ENCODE measurements around the gene MYLK. TPM values are rescaled to one million over a fixed set of nuclear protein-coding genes. Genes with fewer than 3 reads are reported as not detected.

Gene MYLK
- total RNA-seq, 1 donor from 2014 or later, result 50.5 TPM

- Histone ChIP-seq H3K36me3 (ENCODE audit: insufficient read depth, low read length) (peaks cover 7% of the 10 kb centered on the region), H4K20me1 (ENCODE audit: insufficient read depth, low read length) (peaks cover 23% of the 10 kb centered on the region), H3K27ac (ENCODE audit: low read depth, low read length) (peak overlapping the region; percentile 94), H3K9me3 (ENCODE audit: insufficient read depth, low read depth, low read length) (no peaks in the 10 kb centered on the region), H3K4me2 (ENCODE audit: low read length) (peak overlapping the region; percentile 89), H2AFZ (ENCODE audit: low read depth, low read length) (peak overlapping the region; percentile 59), H3K79me2 (ENCODE audit: insufficient read depth, low read length) (peaks cover 38% of the 10 kb centered on the region), H3K27me3 (ENCODE audit: insufficient read depth, low read length) (no peaks in the 10 kb centered on the region), H3K9ac (ENCODE audit: low read length) (peak overlapping the region; percentile 88), H3K4me3 (ENCODE audit: insufficient read depth, low read depth, low read length) (peak overlapping the region; percentile 85), H3K4me1 (ENCODE audit: insufficient read depth, low read length) (peaks cover 23% of the 10 kb centered on the region)
- Mint-ChIP-seq H3K27me3 (ENCODE audit: low read depth, unreplicated experiment) (no peaks in the 10 kb centered on the region), H3K4me3 (ENCODE audit: unreplicated experiment) (no peak overlapping the region), H3K36me3 (ENCODE audit: low read depth, unreplicated experiment) (peaks cover 7% of the 10 kb centered on the region), H3K4me1 (ENCODE audit: low read depth, unreplicated experiment) (peaks cover 2% of the 10 kb centered on the region), H3K27ac (ENCODE audit: unreplicated experiment) (peak overlapping the region; percentile 50), H3K9me3 (ENCODE audit: unreplicated experiment) (peaks cover 4% of the 10 kb centered on the region)
- FAIRE-seq, result no peak
- TF ChIP-seq, protein P1, sequence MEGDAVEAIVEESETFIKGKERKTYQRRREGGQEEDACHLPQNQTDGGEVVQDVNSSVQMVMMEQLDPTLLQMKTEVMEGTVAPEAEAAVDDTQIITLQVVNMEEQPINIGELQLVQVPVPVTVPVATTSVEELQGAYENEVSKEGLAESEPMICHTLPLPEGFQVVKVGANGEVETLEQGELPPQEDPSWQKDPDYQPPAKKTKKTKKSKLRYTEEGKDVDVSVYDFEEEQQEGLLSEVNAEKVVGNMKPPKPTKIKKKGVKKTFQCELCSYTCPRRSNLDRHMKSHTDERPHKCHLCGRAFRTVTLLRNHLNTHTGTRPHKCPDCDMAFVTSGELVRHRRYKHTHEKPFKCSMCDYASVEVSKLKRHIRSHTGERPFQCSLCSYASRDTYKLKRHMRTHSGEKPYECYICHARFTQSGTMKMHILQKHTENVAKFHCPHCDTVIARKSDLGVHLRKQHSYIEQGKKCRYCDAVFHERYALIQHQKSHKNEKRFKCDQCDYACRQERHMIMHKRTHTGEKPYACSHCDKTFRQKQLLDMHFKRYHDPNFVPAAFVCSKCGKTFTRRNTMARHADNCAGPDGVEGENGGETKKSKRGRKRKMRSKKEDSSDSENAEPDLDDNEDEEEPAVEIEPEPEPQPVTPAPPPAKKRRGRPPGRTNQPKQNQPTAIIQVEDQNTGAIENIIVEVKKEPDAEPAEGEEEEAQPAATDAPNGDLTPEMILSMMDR (IDR thresholded peaks at IDR 0.05; ENCODE audit: insufficient read depth, low read depth, low read length), result no peak
- no peak for TF ChIP-seq EZH2 (IDR thresholded peaks at IDR 0.05; ENCODE audit: insufficient read depth, low read length)
- no peak for DNase-seq (ENCODE audit: low read depth)
These were observed 299.7 kb downstream of the MYLK start for GRCh38 chr3:123584284-123584987.

- Mint-ChIP-seq H3K27me3 (ENCODE audit: low read depth, unreplicated experiment) (no peaks in the 10 kb centered on the region), H3K4me3 (ENCODE audit: unreplicated experiment) (no peak overlapping the region), H3K4me1 (ENCODE audit: low read depth, unreplicated experiment) (peaks cover 2% of the 10 kb centered on the region), H3K36me3 (ENCODE audit: low read depth, unreplicated experiment) (peaks cover 3% of the 10 kb centered on the region), H3K9me3 (ENCODE audit: unreplicated experiment) (no peaks in the 10 kb centered on the region), H3K27ac (ENCODE audit: unreplicated experiment) (no peak overlapping the region)
- Histone ChIP-seq H3K4me3 (ENCODE audit: insufficient read depth, low read depth, low read length) (peak overlapping the region; percentile 85), H3K36me3 (ENCODE audit: insufficient read depth, low read length) (peaks cover 10% of the 10 kb centered on the region), H2AFZ (ENCODE audit: low read depth, low read length) (no peak overlapping the region), H3K4me2 (ENCODE audit: low read length) (peak overlapping the region; percentile 89), H4K20me1 (ENCODE audit: insufficient read depth, low read length) (peaks cover 23% of the 10 kb centered on the region), H3K79me2 (ENCODE audit: insufficient read depth, low read length) (peaks cover 38% of the 10 kb centered on the region), H3K4me1 (ENCODE audit: insufficient read depth, low read length) (peaks cover 23% of the 10 kb centered on the region), H3K9me3 (ENCODE audit: insufficient read depth, low read depth, low read length) (no peaks in the 10 kb centered on the region), H3K27me3 (ENCODE audit: insufficient read depth, low read length) (no peaks in the 10 kb centered on the region), H3K9ac (ENCODE audit: low read length) (no peak overlapping the region), H3K27ac (ENCODE audit: low read depth, low read length) (no peak overlapping the region)
- FAIRE-seq (no peak), DNase-seq (ENCODE audit: low read depth) (no peak)
- TF ChIP-seq, protein P1 (IDR thresholded peaks at IDR 0.05; ENCODE audit: insufficient read depth, low read depth, low read length), result no peak
- TF ChIP-seq EZH2 (IDR thresholded peaks at IDR 0.05; ENCODE audit: insufficient read depth, low read length), result no peak
These were observed 300.6 kb downstream of the MYLK start for GRCh38 chr3:123583561-123583960.

- Histone ChIP-seq H3K9ac (ENCODE audit: low read length) (no peak overlapping the region), H4K20me1 (ENCODE audit: insufficient read depth, low read length) (peaks cover 23% of the 10 kb centered on the region), H3K4me1 (ENCODE audit: insufficient read depth, low read length) (peaks cover 20% of the 10 kb centered on the region), H3K9me3 (ENCODE audit: insufficient read depth, low read depth, low read length) (no peaks in the 10 kb centered on the region), H3K79me2 (ENCODE audit: insufficient read depth, low read length) (peaks cover 31% of the 10 kb centered on the region), H3K4me2 (ENCODE audit: low read length) (no peak overlapping the region), H3K27ac (ENCODE audit: low read depth, low read length) (no peak overlapping the region), H2AFZ (ENCODE audit: low read depth, low read length) (no peak overlapping the region), H3K4me3 (ENCODE audit: insufficient read depth, low read depth, low read length) (no peak overlapping the region), H3K27me3 (ENCODE audit: insufficient read depth, low read length) (no peaks in the 10 kb centered on the region), H3K36me3 (ENCODE audit: insufficient read depth, low read length) (peaks cover 13% of the 10 kb centered on the region)
- Mint-ChIP-seq H3K36me3 (ENCODE audit: low read depth, unreplicated experiment) (peaks cover 3% of the 10 kb centered on the region), H3K27me3 (ENCODE audit: low read depth, unreplicated experiment) (no peaks in the 10 kb centered on the region), H3K4me3 (ENCODE audit: unreplicated experiment) (no peak overlapping the region), H3K4me1 (ENCODE audit: low read depth, unreplicated experiment) (peaks cover 2% of the 10 kb centered on the region), H3K9me3 (ENCODE audit: unreplicated experiment) (no peaks in the 10 kb centered on the region), H3K27ac (ENCODE audit: unreplicated experiment) (no peak overlapping the region)
- FAIRE-seq (no peak), DNase-seq (ENCODE audit: low read depth) (no peak)
- TF ChIP-seq, protein P1 (IDR thresholded peaks at IDR 0.05; ENCODE audit: insufficient read depth, low read depth, low read length), result no peak
- TF ChIP-seq EZH2 (IDR thresholded peaks at IDR 0.05; ENCODE audit: insufficient read depth, low read length), result no peak
These were observed 301.8 kb downstream of the MYLK start for GRCh38 chr3:123582315-123582714.

All from astrocyte (in vitro differentiated cells and primary cell).